Progenitor cell of endocrine pancreas (in vitro differentiated cells): ENCODE measurements around the gene RFC1. TPM values are rescaled to one million over a fixed set of nuclear protein-coding genes. Genes with fewer than 3 reads are reported as not detected.

Source experiments
- DNase-seq: peaks from one replicate; pipeline ENCODE4 v3.0.0; 2021; ENCODE audit warnings: low spot score; ENCODE audit not compliant: unreplicated experiment
- H3K27ac Mint-ChIP-seq: 2 replicates; pipeline ENCODE4 v1.8.0; 2021; ENCODE audit warnings: mild to moderate bottlenecking, moderate library complexity, mixed read lengths
- H3K27me3 Mint-ChIP-seq: 2 replicates; pipeline ENCODE4 v1.8.0; 2021; ENCODE audit warnings: mixed read lengths
- H3K36me3 Mint-ChIP-seq: 2 replicates; pipeline ENCODE4 v1.8.0; 2022; ENCODE audit warnings: mixed read lengths; ENCODE audit not compliant: insufficient read depth
- H3K4me1 Mint-ChIP-seq: 2 replicates; pipeline ENCODE4 v1.8.0; 2021; ENCODE audit warnings: low read depth, mixed read lengths
- H3K4me3 Mint-ChIP-seq: 2 replicates; pipeline ENCODE4 v1.8.0; 2021; ENCODE audit warnings: low read depth, mild to moderate bottlenecking, moderate library complexity, mixed read lengths
- H3K9me3 Mint-ChIP-seq: 2 replicates; pipeline ENCODE4 v1.8.0; 2021; ENCODE audit warnings: low read depth, mixed read lengths
- total RNA-seq: library from RNA; stranded (reverse); gene quantifications from 2 replicates; pipeline ENCODE4 v1.2.1, GENCODE V29; 2021
- TF ChIP-seq, protein P1 (sequence below): fragments of 200-600 bp; sonication (generic); IDR thresholded peaks from one replicate; pipeline ENCODE4 v1.5.0; 2021; ENCODE audit warnings: antibody characterized with exemption, mild to moderate bottlenecking; ENCODE audit not compliant: unreplicated experiment

RFC1 gene
- total RNA-seq, 1 donor from 2014 or later, result 46.8 TPM

GRCh38 chr4:39339968-39340367, 26.2 kb downstream of the RFC1 start:
- Mint-ChIP-seq H3K36me3 (peaks cover 13% of the 10 kb centered on the region), H3K27ac (no peak overlapping the region), H3K4me1 (peaks cover 19% of the 10 kb centered on the region), H3K9me3 (peaks cover 3% of the 10 kb centered on the region), H3K4me3 (no peak overlapping the region), H3K27me3 (no peaks in the 10 kb centered on the region)
- TF ChIP-seq, protein P1, sequence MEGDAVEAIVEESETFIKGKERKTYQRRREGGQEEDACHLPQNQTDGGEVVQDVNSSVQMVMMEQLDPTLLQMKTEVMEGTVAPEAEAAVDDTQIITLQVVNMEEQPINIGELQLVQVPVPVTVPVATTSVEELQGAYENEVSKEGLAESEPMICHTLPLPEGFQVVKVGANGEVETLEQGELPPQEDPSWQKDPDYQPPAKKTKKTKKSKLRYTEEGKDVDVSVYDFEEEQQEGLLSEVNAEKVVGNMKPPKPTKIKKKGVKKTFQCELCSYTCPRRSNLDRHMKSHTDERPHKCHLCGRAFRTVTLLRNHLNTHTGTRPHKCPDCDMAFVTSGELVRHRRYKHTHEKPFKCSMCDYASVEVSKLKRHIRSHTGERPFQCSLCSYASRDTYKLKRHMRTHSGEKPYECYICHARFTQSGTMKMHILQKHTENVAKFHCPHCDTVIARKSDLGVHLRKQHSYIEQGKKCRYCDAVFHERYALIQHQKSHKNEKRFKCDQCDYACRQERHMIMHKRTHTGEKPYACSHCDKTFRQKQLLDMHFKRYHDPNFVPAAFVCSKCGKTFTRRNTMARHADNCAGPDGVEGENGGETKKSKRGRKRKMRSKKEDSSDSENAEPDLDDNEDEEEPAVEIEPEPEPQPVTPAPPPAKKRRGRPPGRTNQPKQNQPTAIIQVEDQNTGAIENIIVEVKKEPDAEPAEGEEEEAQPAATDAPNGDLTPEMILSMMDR, result no peak
- DNase-seq, result no peak

GRCh38 chr4:39337841-39338240, 28.3 kb downstream of the RFC1 start:
- peak overlapping the region; percentile 22 for H3K27ac Mint-ChIP-seq
- H3K27me3 Mint-ChIP-seq, result no peaks in the 10 kb centered on the region
- H3K9me3 Mint-ChIP-seq, result peaks cover 3% of the 10 kb centered on the region
- TF ChIP-seq, protein P1, result no peak
- H3K36me3 Mint-ChIP-seq, result peaks cover 10% of the 10 kb centered on the region
- peaks cover 21% of the 10 kb centered on the region for H3K4me1 Mint-ChIP-seq
- no peak overlapping the region for H3K4me3 Mint-ChIP-seq
- no peak for DNase-seq

GRCh38 chr4:39335566-39335965, 30.6 kb downstream of the RFC1 start:
- H3K4me3 Mint-ChIP-seq, result no peak overlapping the region
- peaks cover 7% of the 10 kb centered on the region for H3K4me1 Mint-ChIP-seq
- no peaks in the 10 kb centered on the region for H3K27me3 Mint-ChIP-seq
- H3K27ac Mint-ChIP-seq, result no peak overlapping the region
- TF ChIP-seq, protein P1, result no peak
- H3K9me3 Mint-ChIP-seq, result peaks cover 3% of the 10 kb centered on the region
- H3K36me3 Mint-ChIP-seq, result peaks cover 5% of the 10 kb centered on the region
- DNase-seq, result no peak

DNA sequence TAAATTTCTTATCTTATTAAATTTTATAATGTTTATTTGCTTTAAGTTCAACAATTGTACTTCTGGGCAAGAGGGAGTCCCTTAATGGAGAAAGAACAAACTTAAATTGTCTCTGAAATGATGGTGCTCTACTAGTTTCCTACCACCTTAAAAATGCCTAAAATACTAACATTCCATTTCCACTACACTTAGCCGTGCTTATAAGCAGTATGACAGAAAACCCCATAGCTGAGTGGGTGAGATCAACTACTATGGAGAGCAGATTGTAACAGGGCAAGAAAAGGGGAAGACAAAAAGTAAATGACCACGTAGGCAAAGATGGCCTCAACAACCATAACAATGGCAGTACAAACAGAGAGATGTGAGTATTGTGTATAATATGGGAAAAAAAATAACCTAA, 35.0 kb downstream of the RFC1 start:
- no peaks in the 10 kb centered on the region for H3K9me3 Mint-ChIP-seq
- H3K4me3 Mint-ChIP-seq, result no peak overlapping the region
- peaks cover 7% of the 10 kb centered on the region for H3K4me1 Mint-ChIP-seq

GRCh38 chr4:39330353-39330752, 35.8 kb downstream of the RFC1 start:
- DNase-seq, result no peak
- TF ChIP-seq, protein P1, result no peak

More for the DNA sequence above, 35.0 kb downstream of the RFC1 start:
- H3K36me3 Mint-ChIP-seq, result peaks cover 13% of the 10 kb centered on the region
- no peaks in the 10 kb centered on the region for H3K27me3 Mint-ChIP-seq
- DNase-seq, result no peak
- TF ChIP-seq, protein P1, result no peak
- no peak overlapping the region for H3K27ac Mint-ChIP-seq

More at GRCh38 chr4:39330353-39330752, 35.8 kb downstream of the RFC1 start:
- Mint-ChIP-seq H3K27me3 (no peaks in the 10 kb centered on the region), H3K4me3 (no peak overlapping the region), H3K36me3 (peaks cover 15% of the 10 kb centered on the region), H3K4me1 (peaks cover 7% of the 10 kb centered on the region), H3K27ac (no peak overlapping the region), H3K9me3 (no peaks in the 10 kb centered on the region)
